GM23248 (cell line): ENCODE measurements around the gene TMEM60. TPM values are rescaled to one million over a fixed set of nuclear protein-coding genes. Genes with fewer than 3 reads are reported as not detected.
A peak's percentile ranks its signal among the peaks of the same experiment; 100 is the strongest.

Experiments used
- DNase-seq: peaks from one replicate; pipeline ENCODE4 v3.0.0-alpha.2; 2015
- H2AFZ ChIP-seq: fragments of 200-600 bp; sonication (generic); 2 replicates; pipeline ENCODE4 v1.6.1; 2016; ENCODE audit warnings: antibody characterized with exemption
- H3F3A ChIP-seq: fragments of 200-600 bp; sonication (generic); 2 replicates; pipeline ENCODE4 v1.6.1; 2016; ENCODE audit warnings: mild to moderate bottlenecking, antibody characterized with exemption, mixed run types; ENCODE audit not compliant: insufficient read depth
- H3K27ac ChIP-seq: fragments of 200-600 bp; sonication (generic); 2 replicates; pipeline ENCODE4 v1.5.1; 2016; ENCODE audit warnings: mild to moderate bottlenecking
- H3K27me3 ChIP-seq: fragments of 200-600 bp; sonication (generic); replicated peaks from 2 replicates; pipeline ENCODE4 v1.6.1; 2016; ENCODE audit warnings: mild to moderate bottlenecking; ENCODE audit not compliant: insufficient read depth
- H3K36me3 ChIP-seq: fragments of 200-600 bp; sonication (generic); 2 replicates; pipeline ENCODE4 v1.6.1; 2016; ENCODE audit warnings: low read depth, mild to moderate bottlenecking
- H3K4me1 ChIP-seq: fragments of 200-600 bp; sonication (generic); 2 replicates; pipeline ENCODE4 v1.6.1; 2016; ENCODE audit warnings: mild to moderate bottlenecking; ENCODE audit not compliant: insufficient read depth
- H3K4me2 ChIP-seq: fragments of 200-600 bp; sonication (generic); one replicate; pipeline ENCODE4 v1.6.1; 2016; ENCODE audit warnings: mild to moderate bottlenecking; ENCODE audit not compliant: unreplicated experiment
- H3K4me3 ChIP-seq: fragments of 200-600 bp; sonication (generic); 2 replicates; pipeline ENCODE4 v1.5.1; 2016; ENCODE audit warnings: mild to moderate bottlenecking
- H3K79me2 ChIP-seq: fragments of 200-600 bp; sonication (generic); 2 replicates; pipeline ENCODE4 v1.6.1; 2016; ENCODE audit warnings: mild to moderate bottlenecking; ENCODE audit not compliant: insufficient read depth
- H3K9ac ChIP-seq: fragments of 200-600 bp; sonication (generic); 2 replicates; pipeline ENCODE4 v1.6.1; 2016; ENCODE audit warnings: mild to moderate bottlenecking
- H3K9me2 ChIP-seq: fragments of 200-600 bp; sonication (generic); 2 replicates; pipeline ENCODE4 v1.6.1; 2016; ENCODE audit warnings: mixed run types, mild to moderate bottlenecking, moderate library complexity; ENCODE audit not compliant: insufficient read depth
- H3K9me3 ChIP-seq: fragments of 200-600 bp; sonication (generic); one replicate; pipeline ENCODE4 v1.6.1; 2017; ENCODE audit warnings: low read depth
- H4K20me1 ChIP-seq: fragments of 200-600 bp; sonication (generic); 2 replicates; pipeline ENCODE4 v1.6.0; 2016; ENCODE audit not compliant: insufficient read depth
- EZH2 ChIP-seq: fragments of 200-600 bp; sonication (generic); IDR thresholded peaks from 2 replicates; pipeline ENCODE4 v1.6.1; 2018; ENCODE audit warnings: antibody characterized with exemption, mild to moderate bottlenecking; ENCODE audit not compliant: insufficient read depth, poor library complexity, severe bottlenecking
- EZH2phosphoT487 ChIP-seq: fragments of 200-600 bp; sonication (generic); IDR thresholded peaks from 2 replicates; pipeline ENCODE4 v1.6.1; 2018; ENCODE audit warnings: antibody characterized with exemption, moderate library complexity, mild to moderate bottlenecking, low read depth; ENCODE audit not compliant: insufficient read depth
- WGBS, 2 experiments: methylation state at CpG; one replicate each; pipeline ENCODE4 v1.1.6; 2015 to 2017; ENCODE audit warnings: low lambda C conversion rate in 2 of 2, low coverage in 1 of 2; ENCODE audit errors: missing lambda C conversion rate in 2 of 2; 5-methylcytosine and 5-hydroxymethylcytosine counted together
- in situ Hi-C: fragments of 300-500 bp; cut with MboI; formaldehyde crosslinking; loops from 2 replicates; pipeline ENCODE4 v1.15.0; 2020
- polyA plus RNA-seq: library from polyadenylated mRNA; unstranded; fragments of >200 nt; fragmentation: Nextera tagmentation; extraction: Ambion mirVana; gene quantifications from 2 replicates; pipeline ENCODE4 v1.2.1, GENCODE V29; 2016
- total RNA-seq: library from RNA; depleted of rRNA; stranded (reverse); fragments of >200 nt; shearing (Covaris generic); gene quantifications from 2 replicates; pipeline ENCODE4 v1.2.3, GENCODE V29; 2014

Gene TMEM60
- total and polyA plus RNA-seq, 2 experiments from 2014 or later, result 17.7 to 28.9 TPM

- H3K27me3 ChIP-seq, result no peaks in the 10 kb centered on the region
- H2AFZ ChIP-seq, result no peak overlapping the region
- H3K9ac ChIP-seq, result peak overlapping the region; percentile 15; the same call in 1 of the 2 replicates
- peak overlapping the region; percentile 38 for H3K4me3 ChIP-seq
- H3K36me3 ChIP-seq, result no peaks in the 10 kb centered on the region; the same call in 1 of the 2 replicates
- peak overlapping the region; percentile 60 for H3K4me2 ChIP-seq
- peaks cover 22% of the 10 kb centered on the region for H3K4me1 ChIP-seq
- no peaks in the 10 kb centered on the region for H3K9me2 ChIP-seq
- no peaks in the 10 kb centered on the region for H3K9me3 ChIP-seq
- H4K20me1 ChIP-seq, result no peaks in the 10 kb centered on the region
- no peak for TF ChIP-seq EZH2
- TF ChIP-seq EZH2phosphoT487, result no peak
- 94 to 95% methylated on average over 2 of the region's 2 CpGs for WGBS, 2 experiments
- H3K79me2 ChIP-seq, result peaks cover 92% of the 10 kb centered on the region
- H3F3A ChIP-seq, result peaks cover 20% of the 10 kb centered on the region
- in situ Hi-C loops, result no loop called here
- H3K27ac ChIP-seq, result peak overlapping the region; percentile 59
- DNase-seq, result peak; percentile 31
These were observed 13.5 kb upstream of the TMEM60 start for GRCh38 chr7:77811516-77812289.

- no peak overlapping the region for H3K9ac ChIP-seq
These were observed 10.3 kb upstream of the TMEM60 start for GRCh38 chr7:77808517-77808916.

GRCh38 chr7:77806425-77806824, 8.2 kb upstream of the TMEM60 start:
- Histone ChIP-seq H2AFZ (no peak overlapping the region), H3K9me3 (no peaks in the 10 kb centered on the region), H3K36me3 (no peaks in the 10 kb centered on the region), H3K4me3 (no peak overlapping the region), H3K4me2 (no peak overlapping the region), H3F3A (peaks cover 6% of the 10 kb centered on the region), H3K27ac (no peak overlapping the region), H3K79me2 (peaks cover 100% of the 10 kb centered on the region), H3K9me2 (no peaks in the 10 kb centered on the region), H3K4me1 (peaks cover 15% of the 10 kb centered on the region), H3K9ac (no peak overlapping the region), H3K27me3 (no peaks in the 10 kb centered on the region), H4K20me1 (no peaks in the 10 kb centered on the region)
- no peak for TF ChIP-seq EZH2
- no peak for TF ChIP-seq EZH2phosphoT487
- 93 to 96% methylated on average over 2 of the region's 2 CpGs for WGBS, 2 experiments
- in situ Hi-C loops, result no loop called here
- DNase-seq, result no peak

More at GRCh38 chr7:77808517-77808916, 10.3 kb upstream of the TMEM60 start:
- H3K27me3 ChIP-seq, result no peaks in the 10 kb centered on the region
- in situ Hi-C loops, result no loop called here
- 95 to 100% methylated on average over 1 of the region's 1 CpG for WGBS, 2 experiments
- H3K4me1 ChIP-seq, result peaks cover 25% of the 10 kb centered on the region
- H2AFZ ChIP-seq, result no peak overlapping the region
- no peak overlapping the region for H3K27ac ChIP-seq
- TF ChIP-seq EZH2 (no peak), EZH2phosphoT487 (no peak)
- H3K9me3 ChIP-seq, result no peaks in the 10 kb centered on the region
- H3K9me2 ChIP-seq, result no peaks in the 10 kb centered on the region
- no peak overlapping the region for H3K4me2 ChIP-seq
- H4K20me1 ChIP-seq, result no peaks in the 10 kb centered on the region
- peaks cover 92% of the 10 kb centered on the region for H3K79me2 ChIP-seq
- no peak overlapping the region for H3K4me3 ChIP-seq
- no peak for DNase-seq
- peaks cover 20% of the 10 kb centered on the region for H3F3A ChIP-seq
- H3K36me3 ChIP-seq, result no peaks in the 10 kb centered on the region

GRCh38 chr7:77802557-77803405, 4.5 kb upstream of the TMEM60 start:
- H3K9me3 ChIP-seq, result no peaks in the 10 kb centered on the region
- 96 to 97% methylated on average over 2 of the region's 2 CpGs for WGBS, 2 experiments

More at GRCh38 chr7:77802557-77803405, 4.5 kb upstream of the TMEM60 start:
- in situ Hi-C loops, result no loop called here
- Histone ChIP-seq H4K20me1 (no peaks in the 10 kb centered on the region), H3K9me2 (no peaks in the 10 kb centered on the region), H3K4me2 (no peak overlapping the region), H3K36me3 (no peaks in the 10 kb centered on the region), H3K27ac (no peak overlapping the region), H3K9ac (no peak overlapping the region), H3K4me3 (no peak overlapping the region), H3F3A (peaks cover 5% of the 10 kb centered on the region; the same call in 1 of the 2 replicates), H2AFZ (no peak overlapping the region), H3K4me1 (peaks cover 26% of the 10 kb centered on the region), H3K27me3 (no peaks in the 10 kb centered on the region), H3K79me2 (peaks cover 91% of the 10 kb centered on the region)
- TF ChIP-seq EZH2phosphoT487, result no peak
- no peak for TF ChIP-seq EZH2
- no peak for DNase-seq
